Measurements from ENCODE around the gene PDE4B.

GRCh38 chr1:66025188-66025587 is 232.5 kb downstream of the PDE4B start:
- TF ChIP-seq CTCF (IDR thresholded peaks at IDR 0.05; ENCODE audit: low read length) (no peak), EZH2 (IDR thresholded peaks at IDR 0.05; ENCODE audit: borderline replicate concordance, low read length) (no peak)
